ENCODE results near the gene KIF1A.

- no peak for TF ChIP-seq POLR2A (IDR thresholded peaks at IDR 0.05)
- TF ChIP-seq CTCF (IDR thresholded peaks at IDR 0.05): no peak
- no peak for TF ChIP-seq EP300 (IDR thresholded peaks at IDR 0.05)
- no peak for TF ChIP-seq POLR2AphosphoS5 (IDR thresholded peaks at IDR 0.05)
Measured at GRCh38 chr2:240728361-240728760, 91.7 kb downstream of the KIF1A start.

Data from suprapubic skin (tissue), 4 donors.